ENCODE data around the gene CLINT1. TPM values are rescaled to one million over a fixed set of nuclear protein-coding genes. Genes with fewer than 3 reads are reported as not detected.
"Not testable (repeated sequence)": the region's sequence is repeated elsewhere in the genome, so short reads cannot be mapped to it uniquely, and the experiment has no call there.

CLINT1 gene
- total RNA-seq, 1 donor from 2014 or later, result 72.4 TPM

- no peak for DNase-seq (ENCODE audit: low spot score)
- H3K36me3 Mint-ChIP-seq (ENCODE audit: low read depth), result no peaks in the 10 kb centered on the region
- peaks cover 2% of the 10 kb centered on the region for H3K9me3 Mint-ChIP-seq (ENCODE audit: low read depth)
- no peaks in the 10 kb centered on the region for H3K27me3 Mint-ChIP-seq (ENCODE audit: low read depth)
- no peaks in the 10 kb centered on the region for H3K4me1 Mint-ChIP-seq (ENCODE audit: low read depth)
- TF ChIP-seq CTCF (IDR thresholded peaks at IDR 0.05), result no peak
- H3K4me3 Mint-ChIP-seq (ENCODE audit: unreplicated experiment), result no peak overlapping the region
- no peak overlapping the region for H3K27ac Mint-ChIP-seq (ENCODE audit: unreplicated experiment)
These were observed 27.9 kb upstream of the CLINT1 start for GRCh38 chr5:157886796-157887380.

- H3K4me1 Mint-ChIP-seq (ENCODE audit: low read depth); H3K36me3 Mint-ChIP-seq (ENCODE audit: low read depth); H3K9me3 Mint-ChIP-seq (ENCODE audit: low read depth); DNase-seq (ENCODE audit: low spot score); H3K4me3 Mint-ChIP-seq (ENCODE audit: unreplicated experiment); H3K27me3 Mint-ChIP-seq (ENCODE audit: low read depth); H3K27ac Mint-ChIP-seq (ENCODE audit: unreplicated experiment): not testable (repeated sequence)
These were observed 26.1 kb upstream of the CLINT1 start for GRCh38 chr5:157885051-157885450.

- not testable (repeated sequence) for DNase-seq (ENCODE audit: low spot score); H3K4me1 Mint-ChIP-seq (ENCODE audit: low read depth); H3K27ac Mint-ChIP-seq (ENCODE audit: unreplicated experiment); H3K36me3 Mint-ChIP-seq (ENCODE audit: low read depth); H3K27me3 Mint-ChIP-seq (ENCODE audit: low read depth); H3K9me3 Mint-ChIP-seq (ENCODE audit: low read depth); H3K4me3 Mint-ChIP-seq (ENCODE audit: unreplicated experiment)
These were observed 22.6 kb upstream of the CLINT1 start for GRCh38 chr5:157881498-157881897.

- H3K9me3 Mint-ChIP-seq (ENCODE audit: low read depth), result peaks cover 5% of the 10 kb centered on the region
- no peak for DNase-seq (ENCODE audit: low spot score)
- no peak overlapping the region for H3K4me3 Mint-ChIP-seq (ENCODE audit: unreplicated experiment)
- H3K4me1 Mint-ChIP-seq (ENCODE audit: low read depth), result no peaks in the 10 kb centered on the region
- H3K27me3 Mint-ChIP-seq (ENCODE audit: low read depth), result no peaks in the 10 kb centered on the region
- no peaks in the 10 kb centered on the region for H3K36me3 Mint-ChIP-seq (ENCODE audit: low read depth)
- H3K27ac Mint-ChIP-seq (ENCODE audit: unreplicated experiment), result no peak overlapping the region
- no peak for TF ChIP-seq CTCF (IDR thresholded peaks at IDR 0.05)
These were observed 18.9 kb upstream of the CLINT1 start for GRCh38 chr5:157877821-157878220.

GRCh38 chr5:157874861-157875260, 15.9 kb upstream of the CLINT1 start:
- DNase-seq (ENCODE audit: low spot score), result no peak
- H3K27me3 Mint-ChIP-seq (ENCODE audit: low read depth), result no peaks in the 10 kb centered on the region
- no peak overlapping the region for H3K4me3 Mint-ChIP-seq (ENCODE audit: unreplicated experiment)
- H3K9me3 Mint-ChIP-seq (ENCODE audit: low read depth), result peaks cover 7% of the 10 kb centered on the region
- peaks cover 16% of the 10 kb centered on the region for H3K4me1 Mint-ChIP-seq (ENCODE audit: low read depth)
- TF ChIP-seq CTCF (IDR thresholded peaks at IDR 0.05), result no peak
- no peak overlapping the region for H3K27ac Mint-ChIP-seq (ENCODE audit: unreplicated experiment)
- no peaks in the 10 kb centered on the region for H3K36me3 Mint-ChIP-seq (ENCODE audit: low read depth)

- peak overlapping the region; percentile 22 for H3K4me3 Mint-ChIP-seq (ENCODE audit: unreplicated experiment)
These were observed 12.2 kb upstream of the CLINT1 start for GRCh38 chr5:157870837-157871834.

More at GRCh38 chr5:157870837-157871834, 12.2 kb upstream of the CLINT1 start:
- H3K27me3 Mint-ChIP-seq (ENCODE audit: low read depth), result no peaks in the 10 kb centered on the region
- no peak for DNase-seq (ENCODE audit: low spot score)
- peaks cover 8% of the 10 kb centered on the region for H3K9me3 Mint-ChIP-seq (ENCODE audit: low read depth)
- TF ChIP-seq CTCF (IDR thresholded peaks at IDR 0.05), result peak; percentile 55
- H3K27ac Mint-ChIP-seq (ENCODE audit: unreplicated experiment), result peak overlapping the region; percentile 95
- H3K4me1 Mint-ChIP-seq (ENCODE audit: low read depth), result peaks cover 16% of the 10 kb centered on the region
- H3K36me3 Mint-ChIP-seq (ENCODE audit: low read depth), result no peaks in the 10 kb centered on the region

Data from chondrocyte (in vitro differentiated cells).